ENCODE measurements around the gene IRGC.
A peak's percentile ranks its signal among the peaks of the same experiment; 100 is the strongest.

Gene IRGC

DNA sequence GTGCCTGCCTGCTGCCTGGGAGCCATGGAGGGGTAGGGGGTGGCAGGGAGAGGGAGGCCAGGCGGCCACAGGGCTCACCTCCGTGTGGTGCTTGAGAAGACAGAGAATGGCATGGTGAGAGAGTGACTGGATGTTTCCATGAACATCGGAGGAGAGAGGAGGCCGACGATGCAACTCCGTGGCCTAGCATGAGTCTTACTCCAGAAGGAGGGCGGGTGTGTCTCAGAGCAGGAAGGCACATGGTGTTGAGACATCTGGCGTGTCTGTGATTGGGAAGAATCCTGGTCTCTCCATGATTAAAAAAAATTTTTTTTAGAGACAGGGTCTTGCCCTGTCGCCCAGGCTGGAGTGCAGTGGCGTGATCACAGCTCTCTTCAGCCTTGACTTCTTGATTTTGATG lies 5.1 kb downstream of the IRGC start:
- POLR2A ChIA-PET = interaction anchor here (1.4 to 3.3 kb wide), 2 partner anchors 52 to 53 kb away, joined by 4 to 15 read pairs; no protein-coding TSS in a partner anchor
- CTCF ChIA-PET = interaction anchor here (0.6 to 5.7 kb wide), 7 partner anchors 8 to 863 kb away, joined by 3 to 36 read pairs (median 8); partner anchors contain the start of gene PLAUR
- H3K4me1 ChIP-seq (ENCODE audit: control insufficient read depth, insufficient read depth, low read length) = no peaks in the 10 kb centered on the region
- H3K27ac ChIP-seq (ENCODE audit: extremely low read depth, low read depth, low read length) = no peak overlapping the region
- H3K36me3 ChIP-seq (ENCODE audit: control insufficient read depth in 2 of 2, insufficient read depth in 1 of 2, low read length in 2 of 2) = no peaks in the 10 kb centered on the region; a peak in 1 of 3 replicates
- no peak for TF ChIP-seq MYNN (tag by site-specific recombination; IDR thresholded peaks at IDR 0.05; ENCODE audit: borderline replicate concordance)
- TF ChIP-seq ZIC2 (tag by site-specific recombination; IDR thresholded peaks at IDR 0.05) = 0 out of 2 replicates have a peak, but pooled peaks have one; percentile 4
- no peak for TF ChIP-seq HIC1 (tag by site-specific recombination; IDR thresholded peaks at IDR 0.05)
- no peak for TF ChIP-seq YY2 (tag by site-specific recombination; IDR thresholded peaks at IDR 0.05)
- TF ChIP-seq ZNF114 (tag by site-specific recombination; IDR thresholded peaks at IDR 0.05) = no peak
- TF ChIP-seq, protein P1, sequence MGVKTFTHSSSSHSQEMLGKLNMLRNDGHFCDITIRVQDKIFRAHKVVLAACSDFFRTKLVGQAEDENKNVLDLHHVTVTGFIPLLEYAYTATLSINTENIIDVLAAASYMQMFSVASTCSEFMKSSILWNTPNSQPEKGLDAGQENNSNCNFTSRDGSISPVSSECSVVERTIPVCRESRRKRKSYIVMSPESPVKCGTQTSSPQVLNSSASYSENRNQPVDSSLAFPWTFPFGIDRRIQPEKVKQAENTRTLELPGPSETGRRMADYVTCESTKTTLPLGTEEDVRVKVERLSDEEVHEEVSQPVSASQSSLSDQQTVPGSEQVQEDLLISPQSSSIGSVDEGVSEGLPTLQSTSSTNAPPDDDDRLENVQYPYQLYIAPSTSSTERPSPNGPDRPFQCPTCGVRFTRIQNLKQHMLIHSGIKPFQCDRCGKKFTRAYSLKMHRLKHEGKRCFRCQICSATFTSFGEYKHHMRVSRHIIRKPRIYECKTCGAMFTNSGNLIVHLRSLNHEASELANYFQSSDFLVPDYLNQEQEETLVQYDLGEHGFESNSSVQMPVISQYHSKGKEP (tag by site-specific recombination; IDR thresholded peaks at IDR 0.05) = no peak
- H3K9me3 ChIP-seq (ENCODE audit: control insufficient read depth, insufficient read depth, low read depth, low read length) = no peaks in the 10 kb centered on the region
- H3K4me3 ChIP-seq (ENCODE audit: low read depth, low read length) = no peak overlapping the region

DNA sequence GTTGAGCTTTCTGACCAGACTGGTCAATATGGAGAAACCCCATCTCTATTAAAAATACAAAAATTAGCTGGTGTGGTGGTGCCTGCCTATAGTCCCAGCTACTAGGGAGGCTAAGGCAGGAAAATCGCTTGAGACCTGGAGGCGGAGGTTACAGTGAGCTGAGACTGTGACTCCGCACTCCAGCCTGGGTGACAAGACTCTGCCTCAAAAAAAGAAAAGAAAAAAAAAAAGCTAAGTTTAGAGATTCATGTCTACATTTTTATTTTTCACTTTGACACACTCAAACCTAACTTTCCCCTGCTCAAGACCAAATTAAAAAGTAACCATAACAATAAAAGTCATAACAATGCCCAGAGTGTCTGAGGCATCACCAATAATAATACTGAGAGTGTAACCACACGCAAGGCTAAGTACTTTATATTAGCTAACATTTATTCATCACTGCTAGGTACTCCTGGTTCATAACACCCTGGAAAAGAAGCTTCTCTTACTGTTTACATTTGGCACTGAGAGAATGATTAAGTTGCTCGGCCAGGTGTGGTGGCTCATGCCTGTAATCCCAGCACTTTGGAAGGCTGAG lies 5.7 kb downstream of the IRGC start:
- POLR2A ChIA-PET = interaction anchor here (0.6 to 3.3 kb wide), 5 partner anchors 9 to 130 kb away, joined by 3 to 15 read pairs (median 6); no protein-coding TSS in a partner anchor
- no peaks in the 10 kb centered on the region for H3K4me1 ChIP-seq (ENCODE audit: control insufficient read depth, insufficient read depth, low read length)
- TF ChIP-seq ZNF394 (tag by site-specific recombination; IDR thresholded peaks at IDR 0.05; ENCODE audit: borderline replicate concordance) (no peak), FEZF1 (tag by site-specific recombination; IDR thresholded peaks at IDR 0.05) (no peak), KLF9 (tag by site-specific recombination; IDR thresholded peaks at IDR 0.05; ENCODE audit: low read depth) (no peak), YY1 (tag by site-specific recombination; IDR thresholded peaks at IDR 0.05) (no peak), ZNF302 (tag by site-specific recombination; IDR thresholded peaks at IDR 0.05; ENCODE audit: low read depth) (no peak), EGR2 (tag by site-specific recombination; IDR thresholded peaks at IDR 0.05; ENCODE audit: low read depth) (no peak), BCL11A (tag by site-specific recombination; IDR thresholded peaks at IDR 0.05; ENCODE audit: low read depth) (no peak), SALL2 (tag by site-specific recombination; IDR thresholded peaks at IDR 0.05; ENCODE audit: borderline replicate concordance) (no peak), ZNF701 (tag by site-specific recombination; IDR thresholded peaks at IDR 0.05) (no peak), ZFP37 (tag by site-specific recombination; IDR thresholded peaks at IDR 0.05) (no peak), ATF2 (tag by site-specific recombination; IDR thresholded peaks at IDR 0.05; ENCODE audit: low read depth) (no peak), ZBTB1 (tag by site-specific recombination; IDR thresholded peaks at IDR 0.05) (no peak), TCF7L2 (IDR thresholded peaks at IDR 0.05; ENCODE audit: borderline replicate concordance, low read depth, low read length) (no peak), ZNF16 (tag by site-specific recombination; IDR thresholded peaks at IDR 0.05; ENCODE audit: low read depth) (no peak), ZNF211 (tag by site-specific recombination; IDR thresholded peaks at IDR 0.05; ENCODE audit: low read depth) (no peak), ZNF792 (tag by site-specific recombination; IDR thresholded peaks at IDR 0.05) (no peak), BCL11B (tag by site-specific recombination; IDR thresholded peaks at IDR 0.05; ENCODE audit: low read depth) (no peak), ZSCAN16 (tag by site-specific recombination; IDR thresholded peaks at IDR 0.05) (no peak)
- CTCF ChIA-PET = interaction anchor here (0.6 to 5.7 kb wide), 9 partner anchors 9 to 862 kb away, joined by 3 to 36 read pairs (median 4); partner anchors contain the start of gene PLAUR
- H3K4me3 ChIP-seq (ENCODE audit: low read depth, low read length) = no peak overlapping the region
- H3K27ac ChIP-seq (ENCODE audit: extremely low read depth, low read depth, low read length) = no peak overlapping the region
- no peaks in the 10 kb centered on the region for H3K9me3 ChIP-seq (ENCODE audit: control insufficient read depth, insufficient read depth, low read depth, low read length)
- H3K36me3 ChIP-seq (ENCODE audit: control insufficient read depth in 2 of 2, insufficient read depth in 1 of 2, low read length in 2 of 2) = no peaks in the 10 kb centered on the region; a peak in 1 of 3 replicates
